WTC11 (cell line): Measurements from ENCODE around the gene APOBEC3B. TPM values are rescaled to one million over a fixed set of nuclear protein-coding genes. Genes with fewer than 3 reads are reported as not detected.

Source experiments
- ATAC-seq: fragments of 200-7000 bp; cut with Tn5 transposase; 2 replicates; pipeline ENCODE4 v1.10.0; 2021; ENCODE audit warnings: mild to moderate bottlenecking, moderate library complexity
- CTCF ChIA-PET: fragments of 300-600 bp; sonication (Branson Sonifier 250); formaldehyde crosslinking; loops from one replicate; lab custom pipeline; 2021; ENCODE audit warnings: antibody characterized with exemption; lab: Charles Lee
- POLR2A ChIA-PET: fragments of 350-600 bp; sonication (Branson Sonifier 250); formaldehyde crosslinking; loops from one replicate; lab custom pipeline; 2021; ENCODE audit warnings: antibody characterized with exemption; lab: Charles Lee
- DNase-seq: peaks from one replicate; pipeline ENCODE4 v3.0.0; 2021; ENCODE audit warnings: low spot score
- H3K27ac Mint-ChIP-seq: 2 replicates; pipeline ENCODE4 v1.8.0; 2021; ENCODE audit warnings: mixed read lengths
- H3K27me3 Mint-ChIP-seq: 2 replicates; pipeline ENCODE4 v1.8.0; 2021; ENCODE audit warnings: low read depth, mild to moderate bottlenecking, moderate library complexity, mixed read lengths
- H3K36me3 Mint-ChIP-seq: 2 replicates; pipeline ENCODE4 v1.8.0; 2021; ENCODE audit warnings: mixed read lengths
- H3K4me1 Mint-ChIP-seq: 2 replicates; pipeline ENCODE4 v1.8.0; 2022; ENCODE audit warnings: mixed read lengths
- H3K4me3 Mint-ChIP-seq: 2 replicates; pipeline ENCODE4 v1.8.0; 2021; ENCODE audit warnings: mild to moderate bottlenecking, moderate library complexity, mixed read lengths
- H3K9me3 Mint-ChIP-seq: 2 replicates; pipeline ENCODE4 v1.8.0; 2021; ENCODE audit warnings: mixed read lengths
- ATF2 ChIP-seq: sonication (generic); formaldehyde crosslinking; IDR thresholded peaks from 2 replicates; pipeline ENCODE4 v1.8.1; 2022; ENCODE audit warnings: low read depth, missing genetic modification reagents, borderline replicate concordance
- EMX1 ChIP-seq: fragments of 250-450 bp; sonication (Bioruptor Pico); IDR thresholded peaks from 2 replicates; pipeline ENCODE4 v1.8.0; 2021; ENCODE audit warnings: mild to moderate bottlenecking
- FOXJ3 ChIP-seq: sonication (generic); formaldehyde crosslinking; IDR thresholded peaks from 2 replicates; pipeline ENCODE4 v1.9.0; 2021; ENCODE audit warnings: missing genetic modification reagents, mild to moderate bottlenecking, borderline replicate concordance
- GTF2I ChIP-seq: fragments of 250-450 bp; sonication (Bioruptor Pico); conservative IDR thresholded peaks from 2 replicates; pipeline ENCODE4 v1.4.0; 2021; ENCODE audit warnings: mild to moderate bottlenecking
- MXD4 ChIP-seq: fragments of 250-450 bp; sonication (Bioruptor Pico); IDR thresholded peaks from 2 replicates; pipeline ENCODE4 v1.8.0; 2021; ENCODE audit warnings: mild to moderate bottlenecking, moderate library complexity, borderline replicate concordance
- NFE2L1 ChIP-seq: sonication (generic); formaldehyde crosslinking; IDR thresholded peaks from 2 replicates; pipeline ENCODE4 v1.8.1; 2023; ENCODE audit warnings: missing genetic modification reagents
- NFYB ChIP-seq: sonication (generic); formaldehyde crosslinking; conservative IDR thresholded peaks from 2 replicates; pipeline ENCODE4 v1.8.0; 2022; ENCODE audit warnings: low read depth, missing genetic modification reagents
- NR1H2 ChIP-seq: sonication (generic); formaldehyde crosslinking; IDR thresholded peaks from 2 replicates; pipeline ENCODE4 v1.9.0; 2021; ENCODE audit warnings: mild to moderate bottlenecking, moderate library complexity, missing genetic modification reagents
- TEAD1 ChIP-seq: sonication (generic); formaldehyde crosslinking; IDR thresholded peaks from 2 replicates; pipeline ENCODE4 v1.8.0; 2022; ENCODE audit warnings: mild to moderate bottlenecking, missing genetic modification reagents
- ZNF121 ChIP-seq: sonication (generic); formaldehyde crosslinking; IDR thresholded peaks from 2 replicates; pipeline ENCODE4 v1.8.0; 2023; ENCODE audit warnings: missing genetic modification reagents
- ZNF416 ChIP-seq: fragments of 250-450 bp; sonication (Bioruptor Pico); IDR thresholded peaks from 2 replicates; pipeline ENCODE4 v1.9.0; 2021; ENCODE audit warnings: mild to moderate bottlenecking, inconsistent platforms
- total RNA-seq: library from RNA; stranded (reverse); gene quantifications from 3 replicates; pipeline ENCODE4 v1.2.3, GENCODE V29; 2021
- TF ChIP-seq, protein P1 (sequence below): sonication (generic); formaldehyde crosslinking; IDR thresholded peaks from 2 replicates; pipeline ENCODE4 v1.8.0; 2022; ENCODE audit warnings: mild to moderate bottlenecking, missing genetic modification reagents
- TF ChIP-seq, protein P2 (sequence below): fragments of 200-600 bp; IDR thresholded peaks from 2 replicates; pipeline ENCODE4 v1.8.0; 2022; ENCODE audit warnings: antibody characterized with exemption
- TF ChIP-seq, protein P3 (sequence below): fragments of 250-450 bp; sonication (Bioruptor Pico); IDR thresholded peaks from 2 replicates; pipeline ENCODE4 v2.1.2; 2022; ENCODE audit warnings: mild to moderate bottlenecking, moderate library complexity
- TF ChIP-seq, protein P4 (sequence below): sonication (generic); formaldehyde crosslinking; IDR thresholded peaks from 2 replicates; pipeline ENCODE4 v1.8.1; 2023; ENCODE audit warnings: mild to moderate bottlenecking, missing genetic modification reagents
- TF ChIP-seq, protein P5 (sequence below): sonication (generic); formaldehyde crosslinking; IDR thresholded peaks from 2 replicates; pipeline ENCODE4 v1.8.0; 2022; ENCODE audit warnings: missing genetic modification reagents

APOBEC3B gene
- total RNA-seq, 1 experiment from 2014 or later: 4.0 TPM

DNA sequence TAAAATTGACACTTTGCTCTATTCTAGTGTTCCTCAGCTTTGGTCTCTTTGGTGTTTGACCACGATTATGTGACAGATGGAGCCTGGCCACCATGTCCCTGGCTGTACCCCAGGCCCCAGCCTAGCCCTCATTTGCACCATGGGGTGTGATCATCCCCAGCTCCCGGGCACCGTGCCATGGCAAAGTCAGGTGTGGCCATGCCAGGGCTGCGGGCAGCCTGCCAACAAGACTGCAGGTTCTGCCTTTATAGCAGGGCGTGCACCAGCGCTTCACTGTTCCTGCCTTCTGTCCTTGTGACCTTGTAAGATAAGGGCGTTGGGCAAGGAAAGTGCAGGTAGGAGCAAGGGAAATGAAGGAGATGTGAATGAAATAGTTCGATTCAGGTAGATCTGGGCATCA, 47.1 kb upstream of the APOBEC3B start (continued):
- no peak for TF ChIP-seq ATF2
- TF ChIP-seq, protein P1, sequence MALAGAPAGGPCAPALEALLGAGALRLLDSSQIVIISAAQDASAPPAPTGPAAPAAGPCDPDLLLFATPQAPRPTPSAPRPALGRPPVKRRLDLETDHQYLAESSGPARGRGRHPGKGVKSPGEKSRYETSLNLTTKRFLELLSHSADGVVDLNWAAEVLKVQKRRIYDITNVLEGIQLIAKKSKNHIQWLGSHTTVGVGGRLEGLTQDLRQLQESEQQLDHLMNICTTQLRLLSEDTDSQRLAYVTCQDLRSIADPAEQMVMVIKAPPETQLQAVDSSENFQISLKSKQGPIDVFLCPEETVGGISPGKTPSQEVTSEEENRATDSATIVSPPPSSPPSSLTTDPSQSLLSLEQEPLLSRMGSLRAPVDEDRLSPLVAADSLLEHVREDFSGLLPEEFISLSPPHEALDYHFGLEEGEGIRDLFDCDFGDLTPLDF (CRISPR knock-in tag): no peak
- TF ChIP-seq, protein P2, sequence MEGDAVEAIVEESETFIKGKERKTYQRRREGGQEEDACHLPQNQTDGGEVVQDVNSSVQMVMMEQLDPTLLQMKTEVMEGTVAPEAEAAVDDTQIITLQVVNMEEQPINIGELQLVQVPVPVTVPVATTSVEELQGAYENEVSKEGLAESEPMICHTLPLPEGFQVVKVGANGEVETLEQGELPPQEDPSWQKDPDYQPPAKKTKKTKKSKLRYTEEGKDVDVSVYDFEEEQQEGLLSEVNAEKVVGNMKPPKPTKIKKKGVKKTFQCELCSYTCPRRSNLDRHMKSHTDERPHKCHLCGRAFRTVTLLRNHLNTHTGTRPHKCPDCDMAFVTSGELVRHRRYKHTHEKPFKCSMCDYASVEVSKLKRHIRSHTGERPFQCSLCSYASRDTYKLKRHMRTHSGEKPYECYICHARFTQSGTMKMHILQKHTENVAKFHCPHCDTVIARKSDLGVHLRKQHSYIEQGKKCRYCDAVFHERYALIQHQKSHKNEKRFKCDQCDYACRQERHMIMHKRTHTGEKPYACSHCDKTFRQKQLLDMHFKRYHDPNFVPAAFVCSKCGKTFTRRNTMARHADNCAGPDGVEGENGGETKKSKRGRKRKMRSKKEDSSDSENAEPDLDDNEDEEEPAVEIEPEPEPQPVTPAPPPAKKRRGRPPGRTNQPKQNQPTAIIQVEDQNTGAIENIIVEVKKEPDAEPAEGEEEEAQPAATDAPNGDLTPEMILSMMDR: no peak
- TF ChIP-seq ZNF121 (CRISPR knock-in tag): no peak
- TF ChIP-seq NFYB (CRISPR knock-in tag): no peak
- TF ChIP-seq, protein P3, sequence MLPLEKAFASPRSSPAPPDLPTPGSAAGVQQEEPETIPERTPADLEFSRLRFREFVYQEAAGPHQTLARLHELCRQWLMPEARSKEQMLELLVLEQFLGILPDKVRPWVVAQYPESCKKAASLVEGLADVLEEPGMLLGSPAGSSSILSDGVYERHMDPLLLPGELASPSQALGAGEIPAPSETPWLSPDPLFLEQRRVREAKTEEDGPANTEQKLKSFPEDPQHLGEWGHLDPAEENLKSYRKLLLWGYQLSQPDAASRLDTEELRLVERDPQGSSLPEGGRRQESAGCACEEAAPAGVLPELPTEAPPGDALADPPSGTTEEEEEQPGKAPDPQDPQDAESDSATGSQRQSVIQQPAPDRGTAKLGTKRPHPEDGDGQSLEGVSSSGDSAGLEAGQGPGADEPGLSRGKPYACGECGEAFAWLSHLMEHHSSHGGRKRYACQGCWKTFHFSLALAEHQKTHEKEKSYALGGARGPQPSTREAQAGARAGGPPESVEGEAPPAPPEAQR (CRISPR knock-in tag): no peak
- TF ChIP-seq, protein P4, sequence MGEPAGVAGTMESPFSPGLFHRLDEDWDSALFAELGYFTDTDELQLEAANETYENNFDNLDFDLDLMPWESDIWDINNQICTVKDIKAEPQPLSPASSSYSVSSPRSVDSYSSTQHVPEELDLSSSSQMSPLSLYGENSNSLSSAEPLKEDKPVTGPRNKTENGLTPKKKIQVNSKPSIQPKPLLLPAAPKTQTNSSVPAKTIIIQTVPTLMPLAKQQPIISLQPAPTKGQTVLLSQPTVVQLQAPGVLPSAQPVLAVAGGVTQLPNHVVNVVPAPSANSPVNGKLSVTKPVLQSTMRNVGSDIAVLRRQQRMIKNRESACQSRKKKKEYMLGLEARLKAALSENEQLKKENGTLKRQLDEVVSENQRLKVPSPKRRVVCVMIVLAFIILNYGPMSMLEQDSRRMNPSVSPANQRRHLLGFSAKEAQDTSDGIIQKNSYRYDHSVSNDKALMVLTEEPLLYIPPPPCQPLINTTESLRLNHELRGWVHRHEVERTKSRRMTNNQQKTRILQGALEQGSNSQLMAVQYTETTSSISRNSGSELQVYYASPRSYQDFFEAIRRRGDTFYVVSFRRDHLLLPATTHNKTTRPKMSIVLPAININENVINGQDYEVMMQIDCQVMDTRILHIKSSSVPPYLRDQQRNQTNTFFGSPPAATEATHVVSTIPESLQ (CRISPR knock-in tag): no peak

GRCh38 chr22:38935616-38936015, 46.5 kb upstream of the APOBEC3B start:
- Mint-ChIP-seq H3K4me3 (no peak overlapping the region), H3K27ac (no peak overlapping the region), H3K36me3 (no peaks in the 10 kb centered on the region), H3K4me1 (0 out of 2 replicates have a peak, but pooled peaks cover 3% of the 10 kb centered on the region), H3K9me3 (peaks cover 9% of the 10 kb centered on the region), H3K27me3 (no peaks in the 10 kb centered on the region)
- no peak for DNase-seq
- TF ChIP-seq NR1H2 (CRISPR knock-in tag) (no peak), GTF2I (CRISPR knock-in tag) (no peak), ZNF121 (CRISPR knock-in tag) (no peak), TEAD1 (CRISPR knock-in tag) (no peak), ZNF416 (CRISPR knock-in tag) (no peak), NFE2L1 (CRISPR knock-in tag) (no peak), FOXJ3 (no peak), MXD4 (no peak), EMX1 (no peak)
- TF ChIP-seq, protein P1 (CRISPR knock-in tag): no peak
- TF ChIP-seq, protein P5, sequence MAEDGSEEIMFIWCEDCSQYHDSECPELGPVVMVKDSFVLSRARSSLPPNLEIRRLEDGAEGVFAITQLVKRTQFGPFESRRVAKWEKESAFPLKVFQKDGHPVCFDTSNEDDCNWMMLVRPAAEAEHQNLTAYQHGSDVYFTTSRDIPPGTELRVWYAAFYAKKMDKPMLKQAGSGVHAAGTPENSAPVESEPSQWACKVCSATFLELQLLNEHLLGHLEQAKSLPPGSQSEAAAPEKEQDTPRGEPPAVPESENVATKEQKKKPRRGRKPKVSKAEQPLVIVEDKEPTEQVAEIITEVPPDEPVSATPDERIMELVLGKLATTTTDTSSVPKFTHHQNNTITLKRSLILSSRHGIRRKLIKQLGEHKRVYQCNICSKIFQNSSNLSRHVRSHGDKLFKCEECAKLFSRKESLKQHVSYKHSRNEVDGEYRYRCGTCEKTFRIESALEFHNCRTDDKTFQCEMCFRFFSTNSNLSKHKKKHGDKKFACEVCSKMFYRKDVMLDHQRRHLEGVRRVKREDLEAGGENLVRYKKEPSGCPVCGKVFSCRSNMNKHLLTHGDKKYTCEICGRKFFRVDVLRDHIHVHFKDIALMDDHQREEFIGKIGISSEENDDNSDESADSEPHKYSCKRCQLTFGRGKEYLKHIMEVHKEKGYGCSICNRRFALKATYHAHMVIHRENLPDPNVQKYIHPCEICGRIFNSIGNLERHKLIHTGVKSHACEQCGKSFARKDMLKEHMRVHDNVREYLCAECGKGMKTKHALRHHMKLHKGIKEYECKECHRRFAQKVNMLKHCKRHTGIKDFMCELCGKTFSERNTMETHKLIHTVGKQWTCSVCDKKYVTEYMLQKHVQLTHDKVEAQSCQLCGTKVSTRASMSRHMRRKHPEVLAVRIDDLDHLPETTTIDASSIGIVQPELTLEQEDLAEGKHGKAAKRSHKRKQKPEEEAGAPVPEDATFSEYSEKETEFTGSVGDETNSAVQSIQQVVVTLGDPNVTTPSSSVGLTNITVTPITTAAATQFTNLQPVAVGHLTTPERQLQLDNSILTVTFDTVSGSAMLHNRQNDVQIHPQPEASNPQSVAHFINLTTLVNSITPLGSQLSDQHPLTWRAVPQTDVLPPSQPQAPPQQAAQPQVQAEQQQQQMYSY (CRISPR knock-in tag): no peak
- POLR2A ChIA-PET: no interaction called here
- no peak for ATAC-seq
- CTCF ChIA-PET: interaction anchor here (1.0 to 1.6 kb wide), 2 partner anchors 8 to 65 kb away, joined by 4 to 10 read pairs; no protein-coding TSS in a partner anchor
